GM12878 (cell line): ENCODE measurements around the gene MYO16. TPM values are rescaled to one million over a fixed set of nuclear protein-coding genes. Genes with fewer than 3 reads are reported as not detected.
A peak's percentile ranks its signal among the peaks of the same experiment; 100 is the strongest.

ENCODE experiments used
- ATAC-seq: fragments of 200-7000 bp; cut with Tn5 transposase; 3 replicates; pipeline ENCODE4 v1.9.1; 2020; ENCODE audit warnings: mild to moderate bottlenecking, moderate library complexity
- BruUV-seq: library from RNA; stranded (reverse); fragments of 400-500 nt; replicated peaks from 2 replicates; lab custom pipeline; 2021; lab: Mats Ljungman, UMichigan
- CTCF ChIA-PET: fragments of 300-600 bp; sonication (Branson Sonifier 250); formaldehyde crosslinking; extraction: SDS; loops from one replicate; lab custom pipeline; 2021; ENCODE audit warnings: inconsistent platforms; lab: Yijun Ruan, JAX
- POLR2A ChIA-PET: fragments of 350-600 bp; formaldehyde crosslinking; extraction: SDS; loops from one replicate; lab custom pipeline; 2021; ENCODE audit warnings: inconsistent platforms; lab: Charles Lee
- RAD21 ChIA-PET: fragments of 300-600 bp; sonication (Branson Sonifier 250); formaldehyde crosslinking; loops from one replicate; lab custom pipeline; 2023; ENCODE audit warnings: antibody characterized with exemption; ENCODE audit not compliant: unreplicated experiment; lab: Charles Lee
- SMC1A ChIA-PET: fragments of 300-600 bp; sonication (Branson Sonifier 250); formaldehyde crosslinking; loops from one replicate; lab custom pipeline; 2023; ENCODE audit not compliant: unreplicated experiment, uncharacterized antibody; lab: Charles Lee
- DNase-seq: peaks from one replicate; pipeline ENCODE4 v3.0.0-alpha.2; 2011; ENCODE audit warnings: low read depth, low spot score
- FAIRE-seq: peaks from 3 replicates; lab custom pipeline; 2011; peaks lifted over from hg19 to GRCh38; lab: Jason Lieb, UNC
- H2AFZ ChIP-seq: 2 replicates; pipeline ENCODE4 v1.6.0; 2011; ENCODE audit warnings: low read depth, low read length, control low read depth; ENCODE audit not compliant: control insufficient read depth
- H3K27ac ChIP-seq: 2 replicates; pipeline ENCODE4 v1.5.1; 2011; ENCODE audit warnings: control low read depth; ENCODE audit not compliant: control insufficient read depth, insufficient read depth
- H3K27me3 ChIP-seq, 2 experiments: replicated peaks in 1 of 2; 2 replicates each; pipeline versions ENCODE4 v1.6.0 to v1.6.1; 2011; ENCODE audit warnings: low read length in 1 of 2; ENCODE audit not compliant: control insufficient read depth in 2 of 2, insufficient read depth in 2 of 2
- H3K36me3 ChIP-seq, 2 experiments: 2 replicates each; pipeline ENCODE4 v1.5.1; 2011; ENCODE audit warnings: low read length in 1 of 2; ENCODE audit not compliant: control insufficient read depth in 2 of 2, insufficient read depth in 2 of 2
- H3K4me1 ChIP-seq: 2 replicates; pipeline ENCODE4 v1.6.1; 2011; ENCODE audit warnings: mild to moderate bottlenecking, low read length, moderate library complexity, mixed read lengths; ENCODE audit not compliant: control insufficient read depth, insufficient read depth
- H3K4me2 ChIP-seq: 2 replicates; pipeline ENCODE4 v1.6.0; 2011; ENCODE audit warnings: control low read depth; ENCODE audit not compliant: control insufficient read depth, insufficient read depth
- H3K4me3 ChIP-seq: fragments of 200-600 bp; sonication (generic); 2 replicates; pipeline ENCODE4 v1.5.1; 2016
- H3K79me2 ChIP-seq: 2 replicates; pipeline ENCODE4 v1.6.0; 2011; ENCODE audit warnings: low read length; ENCODE audit not compliant: control insufficient read depth, insufficient read depth
- H3K9ac ChIP-seq: 2 replicates; pipeline ENCODE4 v1.8.0; 2011; ENCODE audit warnings: low read length, control low read depth, mixed read lengths; ENCODE audit not compliant: control insufficient read depth, insufficient read depth
- H3K9me3 ChIP-seq: replicated peaks from 3 replicates; pipeline ENCODE4 v1.5.1; 2011; ENCODE audit warnings: mild to moderate bottlenecking, low read length; ENCODE audit not compliant: control insufficient read depth, insufficient read depth
- H4K20me1 ChIP-seq: 2 replicates; pipeline ENCODE4 v1.6.0; 2011; ENCODE audit not compliant: control insufficient read depth, insufficient read depth
- CBX5 ChIP-seq: sonication (generic); IDR thresholded peaks from 2 replicates; pipeline ENCODE4 v1.6.1; 2016; ENCODE audit warnings: low read depth, moderate library complexity, mild to moderate bottlenecking, inconsistent platforms
- CHD4 ChIP-seq: fragments of 200-600 bp; sonication (generic); IDR thresholded peaks from 2 replicates; pipeline ENCODE4 v1.6.1; 2016; ENCODE audit warnings: mild to moderate bottlenecking
- FOS ChIP-seq: IDR thresholded peaks from 3 replicates; pipeline ENCODE4 v1.6.1; 2011; ENCODE audit warnings: borderline replicate concordance; ENCODE audit not compliant: insufficient read length; ENCODE audit errors: extremely low read depth
- POU2F2 ChIP-seq: IDR thresholded peaks from 3 replicates; pipeline ENCODE4 v1.6.1; 2011; ENCODE audit warnings: low read depth, mild to moderate bottlenecking, low read length, borderline replicate concordance
- RELB ChIP-seq: fragments of 450-650 bp; IDR thresholded peaks from 2 replicates; pipeline ENCODE4 v1.6.1; 2017; ENCODE audit warnings: low read depth, mild to moderate bottlenecking, moderate library complexity
- REST ChIP-seq: IDR thresholded peaks from 2 replicates; pipeline ENCODE4 v1.6.1; 2012; ENCODE audit warnings: mild to moderate bottlenecking, low read depth, low read length
- ZNF217 ChIP-seq: fragments of 450-650 bp; IDR thresholded peaks from 2 replicates; pipeline ENCODE4 v1.6.1; 2017; ENCODE audit warnings: antibody characterized with exemption, mild to moderate bottlenecking
- ZNF24 ChIP-seq: fragments of 450-650 bp; IDR thresholded peaks from 2 replicates; pipeline ENCODE4 v1.6.1; 2017; ENCODE audit warnings: antibody characterized with exemption, mild to moderate bottlenecking
- WGBS: methylation state at CpG from one replicate; pipeline ENCODE4 v1.1.6; 2016; ENCODE audit warnings: low lambda C conversion rate; ENCODE audit not compliant: insufficient replicate concordance, insufficient coverage; ENCODE audit errors: missing lambda C conversion rate; 5-methylcytosine and 5-hydroxymethylcytosine counted together
- in situ Hi-C: fragments of 300-500 bp; cut with MboI; formaldehyde crosslinking; loops from 9 replicates; pipeline ENCODE4 v1.14.3; 2018; ENCODE audit warnings: mixed read lengths
- intact Hi-C: fragments of 100-400 bp; cut with micrococcal nuclease; formaldehyde crosslinking; loops from one replicate; pipeline ENCODE4 v1.14.2; 2022; ENCODE audit not compliant: unreplicated experiment
- polyA plus RNA-seq, 11 experiments: library from polyadenylated mRNA; depleted of rRNA in 4 of 11; unstranded in 6 of 11; stranded (reverse) in 5 of 11; fragments of >200 nt; fragmentation: Nextera tagmentation in 4 of 11; fragmentation: Illumina TruSeq in 1 of 11; extraction: Ambion mirVana in 4 of 11; extraction: Trizol in 1 of 11; gene quantifications; 1 replicate in 1 of 11; 2 replicates in 10 of 11; pipeline versions ENCODE4 v1.2.1 to v1.2.3, GENCODE V29; 2011 to 2016; ENCODE audit warnings: inconsistent platforms in 2 of 11, missing spikeins in 2 of 11, low read depth in 1 of 11
- total RNA-seq, 4 experiments: library from RNA; depleted of rRNA in 3 of 4; stranded (reverse); fragments of >200 nt in 3 of 4; fragmentation: Illumina TruSeq in 1 of 4; extraction: Trizol in 1 of 4; gene quantifications; 2 replicates each; pipeline versions ENCODE4 v1.2.1 to v1.2.3, GENCODE V29; 2013 to 2021

MYO16 gene
- total and polyA plus RNA-seq, 10 of the 15 experiments (the other 5 are each of a cell fraction or from before 2014, with no cell fraction given), result under 0.01 to 1.7 (median 0.05) TPM; not detected in 4

- H3K9me3 ChIP-seq, result no peaks in the 10 kb centered on the region
- no peak overlapping the region for H3K4me2 ChIP-seq
- H2AFZ ChIP-seq, result no peak overlapping the region; the same call in 1 of the 2 replicates
- POLR2A ChIA-PET, result no interaction called here
- intact Hi-C loops (no loop called here), in situ Hi-C loops (no loop called here)
- no peak for DNase-seq
- H3K4me3 ChIP-seq, result no peak overlapping the region
- SMC1A ChIA-PET, result interaction anchor here (1.2 kb wide), 1 partner anchor 184 kb away, joined by 4 read pairs; no protein-coding TSS in a partner anchor
- RAD21 ChIA-PET, result no interaction called here
- FAIRE-seq, result no peak
- H3K27me3 ChIP-seq, result no peaks in the 10 kb centered on the region
- BruUV-seq, result no TSS peak
- H4K20me1 ChIP-seq, result no peaks in the 10 kb centered on the region
- CTCF ChIA-PET, result interaction anchor here (0.9 kb wide), 1 partner anchor 9 kb away, joined by 4 read pairs; no protein-coding TSS in a partner anchor
- peak; percentile 80 for ATAC-seq
- no peak overlapping the region for H3K9ac ChIP-seq
- no peaks in the 10 kb centered on the region for H3K4me1 ChIP-seq
- no peaks in the 10 kb centered on the region for H3K36me3 ChIP-seq
- TF ChIP-seq RELB (peak; percentile 77), CHD4 (no peak), ZNF217 (0 out of 2 replicates have a peak, but pooled peaks have one; percentile 18)
- no peak overlapping the region for H3K27ac ChIP-seq
- no peaks in the 10 kb centered on the region for H3K79me2 ChIP-seq
- WGBS, result 29% methylated on average over 8 of the region's 8 CpGs
These were observed 230.0 kb downstream of the MYO16 start for GRCh38 chr13:108859197-108860012.

GRCh38 chr13:108860418-108860817 is 231.0 kb downstream of the MYO16 start:
- CTCF ChIA-PET, result interaction anchor here (1.1 kb wide), 1 partner anchor 538 kb away, joined by 3 read pairs; no protein-coding TSS in a partner anchor
- intact Hi-C loops (no loop called here), in situ Hi-C loops (no loop called here)
- RAD21 ChIA-PET, result interaction anchor here (1.1 kb wide), 1 partner anchor 286 kb away, joined by 4 read pairs; no protein-coding TSS in a partner anchor
- no peak overlapping the region for H3K27ac ChIP-seq
- WGBS, result 46% methylated on average over 3 of the region's 3 CpGs
- no peak overlapping the region for H3K4me3 ChIP-seq
- no peak overlapping the region for H3K4me2 ChIP-seq
- SMC1A ChIA-PET, result interaction anchor here (0.6 to 1.2 kb wide), 3 partner anchors 9 to 352 kb away, joined by 3 to 4 read pairs (median 3); no protein-coding TSS in a partner anchor
- ATAC-seq (no peak), FAIRE-seq (no peak), DNase-seq (no peak)
- no peaks in the 10 kb centered on the region for H3K27me3 ChIP-seq
- BruUV-seq, result no TSS peak
- POLR2A ChIA-PET, result no interaction called here
- H3K9ac ChIP-seq, result no peak overlapping the region
- no peaks in the 10 kb centered on the region for H3K79me2 ChIP-seq
- no peaks in the 10 kb centered on the region for H3K36me3 ChIP-seq
- H4K20me1 ChIP-seq, result no peaks in the 10 kb centered on the region
- H3K9me3 ChIP-seq, result no peaks in the 10 kb centered on the region
- no peak overlapping the region for H2AFZ ChIP-seq
- H3K4me1 ChIP-seq, result no peaks in the 10 kb centered on the region
- TF ChIP-seq CBX5, result no peak
- TF ChIP-seq POU2F2, result no peak
- TF ChIP-seq FOS, result no peak
- no peak for TF ChIP-seq ZNF24
- TF ChIP-seq REST, result no peak
